ENCODE measurements around the gene OR2C3. TPM values are rescaled to one million over a fixed set of nuclear protein-coding genes. Genes with fewer than 3 reads are reported as not detected.

The OR2C3 gene
- total RNA-seq: not detected in 2 replicates
- polyA plus RNA-seq: not detected in 2 replicates

GRCh38 chr1:247536340-247536739 lies at the start of gene OR2C3:
OR2C3 (minus strand) TSS chr1:247536440; CDS start chr1:247532511, 3,929 bp downstream.
- Histone ChIP-seq H3K36me3 (no peaks in the 10 kb centered on the region), H3K27ac (no peak within 1 kb of the TSS), H3K27me3 (no peaks in the 10 kb centered on the region), H3K4me1 (ENCODE audit: low read depth) (no peaks in the 10 kb centered on the region), H3K4me3 (no peak within 1 kb of the TSS), H3K9me3 (ENCODE audit: low read depth) (no peaks in the 10 kb centered on the region)
- TF ChIP-seq CTCF (IDR thresholded peaks at IDR 0.05; ENCODE audit: low read depth, low read length): no peak
- DNase-seq (ENCODE audit: low read depth in 1 of 2, low spot score in 1 of 2): no peak

- TF ChIP-seq CTCF (IDR thresholded peaks at IDR 0.05; ENCODE audit: low read depth, low read length): no peak
- H3K4me3 ChIP-seq: no peak overlapping the region
- H3K36me3 ChIP-seq: no peaks in the 10 kb centered on the region
- no peaks in the 10 kb centered on the region for H3K27me3 ChIP-seq
- no peak for DNase-seq (ENCODE audit: low read depth in 1 of 2, low spot score in 1 of 2)
- no peak overlapping the region for H3K27ac ChIP-seq
- H3K4me1 ChIP-seq (ENCODE audit: low read depth): no peaks in the 10 kb centered on the region
- no peaks in the 10 kb centered on the region for H3K9me3 ChIP-seq (ENCODE audit: low read depth)
Observed at GRCh38 chr1:247578946-247579460, 42.8 kb upstream of the OR2C3 start.

GRCh38 chr1:247576514-247576913 lies 40.3 kb upstream of the OR2C3 start:
- H3K9me3 ChIP-seq (ENCODE audit: low read depth): no peaks in the 10 kb centered on the region
- no peaks in the 10 kb centered on the region for H3K4me1 ChIP-seq (ENCODE audit: low read depth)
- H3K36me3 ChIP-seq: no peaks in the 10 kb centered on the region
- TF ChIP-seq CTCF (IDR thresholded peaks at IDR 0.05; ENCODE audit: low read depth, low read length): peak; percentile 14
- no peak overlapping the region for H3K4me3 ChIP-seq
- H3K27ac ChIP-seq: no peak overlapping the region
- peak in 1 of 2 donors; percentile 4 for DNase-seq (ENCODE audit: low read depth in 1 of 2, low spot score in 1 of 2)
- H3K27me3 ChIP-seq: no peaks in the 10 kb centered on the region

- no peak overlapping the region for H3K27ac ChIP-seq
- H3K4me1 ChIP-seq (ENCODE audit: low read depth): no peaks in the 10 kb centered on the region
- H3K27me3 ChIP-seq: no peaks in the 10 kb centered on the region
- no peak for TF ChIP-seq CTCF (IDR thresholded peaks at IDR 0.05; ENCODE audit: low read depth, low read length)
- no peaks in the 10 kb centered on the region for H3K9me3 ChIP-seq (ENCODE audit: low read depth)
- DNase-seq (ENCODE audit: low read depth in 1 of 2, low spot score in 1 of 2): no peak
- H3K4me3 ChIP-seq: no peak overlapping the region
- H3K36me3 ChIP-seq: no peaks in the 10 kb centered on the region
Observed at GRCh38 chr1:247574664-247575063, 38.4 kb upstream of the OR2C3 start.

GRCh38 chr1:247574236-247574635 lies 38.0 kb upstream of the OR2C3 start:
- Histone ChIP-seq H3K36me3 (no peaks in the 10 kb centered on the region), H3K9me3 (ENCODE audit: low read depth) (no peaks in the 10 kb centered on the region), H3K27me3 (no peaks in the 10 kb centered on the region), H3K4me3 (no peak overlapping the region), H3K4me1 (ENCODE audit: low read depth) (no peaks in the 10 kb centered on the region), H3K27ac (no peak overlapping the region)
- no peak for TF ChIP-seq CTCF (IDR thresholded peaks at IDR 0.05; ENCODE audit: low read depth, low read length)
- DNase-seq (ENCODE audit: low read depth in 1 of 2, low spot score in 1 of 2): no peak

Data from cardiac muscle cell (in vitro differentiated cells and primary cell).